GM12801 (cell line): ENCODE data around the gene SLC8B1.

Experiments
- TF ChIP-seq, protein P1 (sequence below): IDR thresholded peaks from one replicate; pipeline ENCODE4 v1.5.1; 2011; ENCODE audit warnings: control low read depth; ENCODE audit not compliant: insufficient read length; ENCODE audit errors: extremely low read depth

Gene SLC8B1

DNA sequence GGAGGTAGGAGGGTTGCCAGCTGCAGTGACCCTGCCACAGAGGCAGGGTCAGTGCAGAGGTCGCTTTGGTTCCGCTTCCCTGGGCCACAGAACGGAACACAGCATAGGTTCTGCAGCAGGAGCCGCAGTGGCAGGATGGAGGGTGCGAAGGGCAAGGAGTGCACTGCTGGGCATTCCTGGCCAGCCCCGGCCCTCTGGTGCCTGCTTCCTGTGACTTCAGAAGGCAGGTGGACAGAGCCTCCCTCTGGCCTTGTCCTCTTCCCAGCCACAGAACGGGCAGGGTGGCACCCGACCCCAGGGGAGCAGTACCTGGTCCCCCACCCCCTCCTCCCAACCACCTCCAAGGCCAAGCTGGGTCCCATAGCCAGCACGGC is 37.7 kb downstream of the SLC8B1 start:
- TF ChIP-seq, protein P1, sequence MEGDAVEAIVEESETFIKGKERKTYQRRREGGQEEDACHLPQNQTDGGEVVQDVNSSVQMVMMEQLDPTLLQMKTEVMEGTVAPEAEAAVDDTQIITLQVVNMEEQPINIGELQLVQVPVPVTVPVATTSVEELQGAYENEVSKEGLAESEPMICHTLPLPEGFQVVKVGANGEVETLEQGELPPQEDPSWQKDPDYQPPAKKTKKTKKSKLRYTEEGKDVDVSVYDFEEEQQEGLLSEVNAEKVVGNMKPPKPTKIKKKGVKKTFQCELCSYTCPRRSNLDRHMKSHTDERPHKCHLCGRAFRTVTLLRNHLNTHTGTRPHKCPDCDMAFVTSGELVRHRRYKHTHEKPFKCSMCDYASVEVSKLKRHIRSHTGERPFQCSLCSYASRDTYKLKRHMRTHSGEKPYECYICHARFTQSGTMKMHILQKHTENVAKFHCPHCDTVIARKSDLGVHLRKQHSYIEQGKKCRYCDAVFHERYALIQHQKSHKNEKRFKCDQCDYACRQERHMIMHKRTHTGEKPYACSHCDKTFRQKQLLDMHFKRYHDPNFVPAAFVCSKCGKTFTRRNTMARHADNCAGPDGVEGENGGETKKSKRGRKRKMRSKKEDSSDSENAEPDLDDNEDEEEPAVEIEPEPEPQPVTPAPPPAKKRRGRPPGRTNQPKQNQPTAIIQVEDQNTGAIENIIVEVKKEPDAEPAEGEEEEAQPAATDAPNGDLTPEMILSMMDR = no peak

- TF ChIP-seq, protein P1 = no peak
Observed at GRCh38 chr12:113296557-113297213, 38.2 kb downstream of the SLC8B1 start.

DNA sequence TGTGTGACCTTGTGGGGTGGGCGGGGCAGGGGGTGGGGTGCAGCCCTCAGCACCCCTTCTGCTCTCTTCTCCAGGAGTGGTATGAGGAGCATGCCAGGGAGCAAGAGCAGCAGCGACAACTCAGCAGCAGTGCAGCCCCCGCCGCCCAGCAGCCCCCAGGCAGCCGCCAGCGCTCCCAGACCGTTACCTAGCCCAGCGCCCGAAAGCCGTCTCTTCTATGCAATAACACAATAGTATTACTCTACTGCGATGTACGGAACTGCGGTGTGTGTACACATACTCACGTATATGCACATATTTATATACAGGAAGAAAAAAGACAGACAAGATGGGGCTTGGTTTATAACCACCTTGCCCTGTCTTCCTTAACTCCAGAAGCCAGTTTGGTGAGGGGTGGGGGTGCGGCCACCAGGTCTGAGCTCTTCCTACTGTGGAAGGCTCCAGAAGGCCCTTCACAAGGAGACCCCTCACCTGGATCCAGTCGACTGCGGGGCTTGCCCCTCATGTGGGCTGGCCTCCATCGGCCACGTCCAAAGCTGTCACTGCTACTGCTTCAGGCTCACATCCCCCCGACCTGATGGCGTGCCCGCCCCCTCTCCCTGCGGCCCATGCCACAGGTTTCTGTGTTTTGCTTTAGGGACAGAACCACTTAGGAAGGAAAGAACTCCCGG is 38.9 kb downstream of the SLC8B1 start:
- TF ChIP-seq, protein P1 = no peak

GRCh38 chr12:113293100-113293499 is 41.8 kb downstream of the SLC8B1 start:
- TF ChIP-seq, protein P1 = no peak

GRCh38 chr12:113292547-113292946 is 42.4 kb downstream of the SLC8B1 start:
- TF ChIP-seq, protein P1 = no peak

DNA sequence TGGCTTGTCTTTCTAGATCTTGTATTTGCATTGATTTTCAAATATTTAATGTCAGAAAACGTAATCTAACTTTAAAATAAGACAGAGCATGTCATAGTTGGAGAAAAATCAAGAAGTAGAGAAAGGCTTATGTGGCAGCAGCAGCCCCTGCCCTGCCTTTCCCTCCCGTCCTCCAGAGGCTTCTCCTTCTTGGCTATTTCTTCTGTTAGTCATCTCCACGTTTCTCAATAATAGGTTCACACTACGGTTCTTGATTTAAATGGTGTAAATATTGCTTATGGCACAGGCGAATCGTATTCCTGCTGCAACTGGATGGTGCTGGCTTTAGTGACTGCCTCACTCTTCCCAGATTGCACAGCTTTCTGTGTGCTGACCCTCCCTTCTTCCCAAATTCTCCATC is 42.8 kb downstream of the SLC8B1 start:
- TF ChIP-seq, protein P1 = no peak

DNA sequence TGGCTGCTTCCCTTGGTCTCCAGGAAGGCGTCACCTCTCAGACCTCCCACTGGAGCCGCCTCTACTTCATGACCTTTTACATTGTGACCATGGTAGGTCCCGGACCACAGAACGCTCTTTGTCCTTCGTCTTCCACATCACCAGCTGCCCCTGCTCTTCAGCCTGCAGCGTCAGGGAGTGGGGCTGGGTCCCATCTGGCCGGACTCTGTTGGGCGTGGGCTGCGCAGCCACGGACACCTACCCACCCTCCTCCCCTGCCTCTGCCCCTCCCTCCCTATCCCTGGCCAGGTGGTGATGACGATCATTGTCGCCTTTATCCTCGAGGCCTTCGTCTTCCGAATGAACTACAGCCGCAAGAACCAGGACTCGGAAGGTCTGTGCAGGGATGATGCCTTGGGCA is 43.3 kb downstream of the SLC8B1 start:
- TF ChIP-seq, protein P1 = no peak
